GM12878 (cell line): ENCODE data around the gene NTM. TPM values are rescaled to one million over a fixed set of nuclear protein-coding genes. Genes with fewer than 3 reads are reported as not detected.

Experiments
- ATAC-seq: fragments of 200-7000 bp; cut with Tn5 transposase; 3 replicates; pipeline ENCODE4 v1.9.1; 2020; ENCODE audit warnings: mild to moderate bottlenecking, moderate library complexity
- BruUV-seq: library from RNA; stranded (reverse); fragments of 400-500 nt; replicated peaks from 2 replicates; lab custom pipeline; 2021; lab: Mats Ljungman, UMichigan
- CTCF ChIA-PET: fragments of 300-600 bp; sonication (Branson Sonifier 250); formaldehyde crosslinking; extraction: SDS; loops from one replicate; lab custom pipeline; 2021; ENCODE audit warnings: inconsistent platforms; lab: Yijun Ruan, JAX
- POLR2A ChIA-PET: fragments of 350-600 bp; formaldehyde crosslinking; extraction: SDS; loops from one replicate; lab custom pipeline; 2021; ENCODE audit warnings: inconsistent platforms; lab: Charles Lee
- RAD21 ChIA-PET: fragments of 300-600 bp; sonication (Branson Sonifier 250); formaldehyde crosslinking; loops from one replicate; lab custom pipeline; 2023; ENCODE audit warnings: antibody characterized with exemption; ENCODE audit not compliant: unreplicated experiment; lab: Charles Lee
- SMC1A ChIA-PET: fragments of 300-600 bp; sonication (Branson Sonifier 250); formaldehyde crosslinking; loops from one replicate; lab custom pipeline; 2023; ENCODE audit not compliant: unreplicated experiment, uncharacterized antibody; lab: Charles Lee
- DNase-seq: peaks from one replicate; pipeline ENCODE4 v3.0.0-alpha.2; 2011; ENCODE audit warnings: low read depth, low spot score
- FAIRE-seq: peaks from 3 replicates; lab custom pipeline; 2011; peaks lifted over from hg19 to GRCh38; lab: Jason Lieb, UNC
- H2AFZ ChIP-seq: 2 replicates; pipeline ENCODE4 v1.6.0; 2011; ENCODE audit warnings: low read depth, low read length, control low read depth; ENCODE audit not compliant: control insufficient read depth
- H3K27ac ChIP-seq: 2 replicates; pipeline ENCODE4 v1.5.1; 2011; ENCODE audit warnings: control low read depth; ENCODE audit not compliant: control insufficient read depth, insufficient read depth
- H3K27me3 ChIP-seq, 2 experiments: replicated peaks in 1 of 2; 2 replicates each; pipeline versions ENCODE4 v1.6.0 to v1.6.1; 2011; ENCODE audit warnings: low read length in 1 of 2; ENCODE audit not compliant: control insufficient read depth in 2 of 2, insufficient read depth in 2 of 2
- H3K36me3 ChIP-seq, 2 experiments: 2 replicates each; pipeline ENCODE4 v1.5.1; 2011; ENCODE audit warnings: low read length in 1 of 2; ENCODE audit not compliant: control insufficient read depth in 2 of 2, insufficient read depth in 2 of 2
- H3K4me1 ChIP-seq: 2 replicates; pipeline ENCODE4 v1.6.1; 2011; ENCODE audit warnings: mild to moderate bottlenecking, low read length, moderate library complexity, mixed read lengths; ENCODE audit not compliant: control insufficient read depth, insufficient read depth
- H3K4me2 ChIP-seq: 2 replicates; pipeline ENCODE4 v1.6.0; 2011; ENCODE audit warnings: control low read depth; ENCODE audit not compliant: control insufficient read depth, insufficient read depth
- H3K4me3 ChIP-seq: fragments of 200-600 bp; sonication (generic); 2 replicates; pipeline ENCODE4 v1.5.1; 2016
- H3K79me2 ChIP-seq: 2 replicates; pipeline ENCODE4 v1.6.0; 2011; ENCODE audit warnings: low read length; ENCODE audit not compliant: control insufficient read depth, insufficient read depth
- H3K9ac ChIP-seq: 2 replicates; pipeline ENCODE4 v1.8.0; 2011; ENCODE audit warnings: low read length, control low read depth, mixed read lengths; ENCODE audit not compliant: control insufficient read depth, insufficient read depth
- H3K9me3 ChIP-seq: replicated peaks from 3 replicates; pipeline ENCODE4 v1.5.1; 2011; ENCODE audit warnings: mild to moderate bottlenecking, low read length; ENCODE audit not compliant: control insufficient read depth, insufficient read depth
- H4K20me1 ChIP-seq: 2 replicates; pipeline ENCODE4 v1.6.0; 2011; ENCODE audit not compliant: control insufficient read depth, insufficient read depth
- ATF3 ChIP-seq: IDR thresholded peaks from 2 replicates; pipeline ENCODE4 v1.6.1; 2011; ENCODE audit warnings: low read depth, mild to moderate bottlenecking, low read length, moderate library complexity, borderline replicate concordance; ENCODE audit errors: extremely low read depth
- CBFB ChIP-seq: IDR thresholded peaks from 2 replicates; pipeline ENCODE4 v1.6.1; 2016; ENCODE audit warnings: antibody characterized with exemption, low read depth
- ELK1 ChIP-seq: IDR thresholded peaks from 2 replicates; pipeline ENCODE4 v1.6.1; 2012; ENCODE audit warnings: low read depth, low read length, improper control_type of control experiment
- FOS ChIP-seq: IDR thresholded peaks from 3 replicates; pipeline ENCODE4 v1.6.1; 2011; ENCODE audit warnings: borderline replicate concordance; ENCODE audit not compliant: insufficient read length; ENCODE audit errors: extremely low read depth
- GATAD2B ChIP-seq: fragments of 450-650 bp; conservative IDR thresholded peaks from 2 replicates; pipeline ENCODE4 v1.6.1; 2017; ENCODE audit warnings: low read depth, mild to moderate bottlenecking, moderate library complexity
- MEF2A ChIP-seq: IDR thresholded peaks from 2 replicates; pipeline ENCODE4 v1.6.1; 2011; ENCODE audit warnings: low read depth, mild to moderate bottlenecking, low read length, moderate library complexity; ENCODE audit not compliant: insufficient read depth
- MTA3 ChIP-seq: IDR thresholded peaks from 2 replicates; pipeline ENCODE4 v1.6.1; 2012; ENCODE audit warnings: low read length, inconsistent platforms, borderline replicate concordance
- PKNOX1 ChIP-seq: fragments of 450-650 bp; IDR thresholded peaks from 2 replicates; pipeline ENCODE4 v1.6.1; 2016; ENCODE audit warnings: mild to moderate bottlenecking
- RBBP5 ChIP-seq: fragments of 200-600 bp; sonication (generic); conservative IDR thresholded peaks from 2 replicates; pipeline ENCODE4 v1.6.1; 2016
- RCOR1 ChIP-seq: conservative IDR thresholded peaks from 2 replicates; pipeline ENCODE4 v1.6.1; 2012; ENCODE audit warnings: low read depth, low read length, improper control_type of control experiment
- RUNX3 ChIP-seq: IDR thresholded peaks from 2 replicates; pipeline ENCODE4 v1.6.1; 2012; ENCODE audit warnings: low read length, inconsistent platforms
- SUPT20H ChIP-seq: IDR thresholded peaks from 2 replicates; pipeline ENCODE4 v1.6.1; 2011; ENCODE audit warnings: low read depth, mild to moderate bottlenecking, low read length, moderate library complexity, borderline replicate concordance; ENCODE audit not compliant: control insufficient read depth
- WGBS: methylation state at CpG from one replicate; pipeline ENCODE4 v1.1.6; 2016; ENCODE audit warnings: low lambda C conversion rate; ENCODE audit not compliant: insufficient replicate concordance, insufficient coverage; ENCODE audit errors: missing lambda C conversion rate; 5-methylcytosine and 5-hydroxymethylcytosine counted together
- in situ Hi-C: fragments of 300-500 bp; cut with MboI; formaldehyde crosslinking; loops from 9 replicates; pipeline ENCODE4 v1.14.3; 2018; ENCODE audit warnings: mixed read lengths
- intact Hi-C: fragments of 100-400 bp; cut with micrococcal nuclease; formaldehyde crosslinking; loops from one replicate; pipeline ENCODE4 v1.14.2; 2022; ENCODE audit not compliant: unreplicated experiment
- polyA plus RNA-seq, 11 experiments: library from polyadenylated mRNA; depleted of rRNA in 4 of 11; unstranded in 6 of 11; stranded (reverse) in 5 of 11; fragments of >200 nt; fragmentation: Nextera tagmentation in 4 of 11; fragmentation: Illumina TruSeq in 1 of 11; extraction: Ambion mirVana in 4 of 11; extraction: Trizol in 1 of 11; gene quantifications; 1 replicate in 1 of 11; 2 replicates in 10 of 11; pipeline versions ENCODE4 v1.2.1 to v1.2.3, GENCODE V29; 2011 to 2016; ENCODE audit warnings: inconsistent platforms in 2 of 11, missing spikeins in 2 of 11, low read depth in 1 of 11
- total RNA-seq, 4 experiments: library from RNA; depleted of rRNA in 3 of 4; stranded (reverse); fragments of >200 nt in 3 of 4; fragmentation: Illumina TruSeq in 1 of 4; extraction: Trizol in 1 of 4; gene quantifications; 2 replicates each; pipeline versions ENCODE4 v1.2.1 to v1.2.3, GENCODE V29; 2013 to 2021

Gene NTM
- total and polyA plus RNA-seq, 10 of the 15 experiments (the other 5 are each of a cell fraction or from before 2014, with no cell fraction given) = not detected

- no TSS peak for BruUV-seq
- no peaks in the 10 kb centered on the region for H3K4me1 ChIP-seq
- H3K27me3 ChIP-seq = no peaks in the 10 kb centered on the region
- no peaks in the 10 kb centered on the region for H4K20me1 ChIP-seq
- H3K9ac ChIP-seq = no peak overlapping the region
- no peak for DNase-seq
- POLR2A ChIA-PET = no interaction called here
- intact Hi-C loops = loop anchor here (10.0 kb wide), 1 partner anchor 427 kb away; no protein-coding TSS in a partner anchor
- H3K9me3 ChIP-seq = no peaks in the 10 kb centered on the region
- no peak overlapping the region for H3K27ac ChIP-seq
- in situ Hi-C loops = loop anchor here (5.0 to 10.0 kb wide), 2 partner anchors 599 to 747 kb away; no protein-coding TSS in a partner anchor
- no peak overlapping the region for H3K4me3 ChIP-seq
- WGBS = 39% methylated on average over 12 of the region's 12 CpGs
- SMC1A ChIA-PET = no interaction called here
- no peak for TF ChIP-seq CBFB
- TF ChIP-seq, all 136 proteins: peak for 0
- Histone ChIP-seq H2AFZ (no peak overlapping the region), H3K4me2 (no peak overlapping the region), H3K36me3 (no peaks in the 10 kb centered on the region), H3K79me2 (no peaks in the 10 kb centered on the region)
- ATAC-seq = no peak
- RAD21 ChIA-PET = no interaction called here
- no peak for FAIRE-seq
- CTCF ChIA-PET = interaction anchor here (1.0 to 1.1 kb wide), 2 partner anchors 88 to 607 kb away, joined by 3 read pairs; no protein-coding TSS in a partner anchor
Observed at GRCh38 chr11:131671734-131672133, 301.3 kb downstream of the NTM start.

GRCh38 chr11:131672191-131672590, 301.8 kb downstream of the NTM start:
- CTCF ChIA-PET = interaction anchor here (1.0 to 1.1 kb wide), 2 partner anchors 88 to 607 kb away, joined by 3 read pairs; no protein-coding TSS in a partner anchor

More at GRCh38 chr11:131672191-131672590, 301.8 kb downstream of the NTM start:
- WGBS = 72% methylated on average over 15 of the region's 15 CpGs
- ATAC-seq (no peak), DNase-seq (no peak), FAIRE-seq (no peak)
- RAD21 ChIA-PET = no interaction called here
- in situ Hi-C loops = loop anchor here (5.0 to 10.0 kb wide), 2 partner anchors 600 to 747 kb away; no protein-coding TSS in a partner anchor
- H3K36me3 ChIP-seq = no peaks in the 10 kb centered on the region
- SMC1A ChIA-PET = no interaction called here
- no peak for TF ChIP-seq SUPT20H
- no peak for TF ChIP-seq RBBP5
- TF ChIP-seq RUNX3 = no peak
- TF ChIP-seq ATF3 = no peak
- no peak for TF ChIP-seq MEF2A
- TF ChIP-seq RCOR1 = no peak
- no peak for TF ChIP-seq PKNOX1
- no peak for TF ChIP-seq ELK1
- TF ChIP-seq FOS = no peak
- TF ChIP-seq MTA3 = no peak
- TF ChIP-seq GATAD2B = no peak
- POLR2A ChIA-PET = no interaction called here
- no peaks in the 10 kb centered on the region for H3K27me3 ChIP-seq
- H3K4me2 ChIP-seq = no peak overlapping the region
- H3K27ac ChIP-seq = no peak overlapping the region
- intact Hi-C loops = loop anchor here (10.0 kb wide), 1 partner anchor 427 kb away; no protein-coding TSS in a partner anchor
- BruUV-seq = no TSS peak
- H3K4me3 ChIP-seq = no peak overlapping the region
- no peaks in the 10 kb centered on the region for H3K4me1 ChIP-seq
- no peaks in the 10 kb centered on the region for H4K20me1 ChIP-seq
- no peak overlapping the region for H3K9ac ChIP-seq
- H2AFZ ChIP-seq = no peak overlapping the region
- H3K79me2 ChIP-seq = no peaks in the 10 kb centered on the region
- H3K9me3 ChIP-seq = no peaks in the 10 kb centered on the region
